Tibial nerve (tissue), 4 donors: ENCODE data around the gene CENPO. TPM values are rescaled to one million over a fixed set of nuclear protein-coding genes. Genes with fewer than 3 reads are reported as not detected.

Experiments
- DNase-seq, 2 donors: peaks; one replicate each; pipeline ENCODE4 v3.0.0-alpha.2; 2019; ENCODE audit warnings: low spot score in 2 of 2
- H3K27ac ChIP-seq, 4 donors: fragments of 200-600 bp; sonication (generic) in 3 of 4; one replicate each; pipeline ENCODE4 v1.5.1; 2017 to 2019; ENCODE audit warnings: mild to moderate bottlenecking in 1 of 4
- H3K27me3 ChIP-seq, 2 donors: fragments of 200-600 bp; sonication (generic) in 1 of 2; one replicate each; pipeline versions ENCODE4 v1.5.1 to v1.6.0; 2017 to 2019
- H3K36me3 ChIP-seq, 3 donors: fragments of 200-600 bp; sonication (generic); one replicate each; pipeline ENCODE4 v1.5.1; 2018 to 2019
- H3K4me1 ChIP-seq, 4 donors: fragments of 200-600 bp; sonication (generic) in 3 of 4; one replicate each; pipeline ENCODE4 v1.5.1; 2017 to 2019
- H3K4me3 ChIP-seq, 4 donors: fragments of 200-600 bp; sonication (generic) in 3 of 4; one replicate each; pipeline ENCODE4 v1.5.1; 2017 to 2019; ENCODE audit warnings: mild to moderate bottlenecking in 1 of 4, moderate library complexity in 1 of 4
- H3K9me3 ChIP-seq, 4 donors: fragments of 200-600 bp; sonication (generic) in 3 of 4; one replicate each; pipeline ENCODE4 v1.5.1; 2017 to 2019
- CTCF ChIP-seq, 5 experiments: fragments of 200-600 bp in 3 of 5; fragments of 450-650 bp in 2 of 5; sonication (generic) in 3 of 5; IDR thresholded peaks; one replicate each; pipeline ENCODE4 v1.5.1; 2016 to 2019; ENCODE audit warnings: antibody characterized with exemption in 5 of 5, mild to moderate bottlenecking in 3 of 5, moderate library complexity in 2 of 5
- EP300 ChIP-seq, 2 donors: sonication (generic); formaldehyde crosslinking; IDR thresholded peaks; one replicate each; pipeline ENCODE4 v1.6.1; 2017; ENCODE audit warnings: antibody characterized with exemption in 2 of 2, mild to moderate bottlenecking in 1 of 2
- POLR2A ChIP-seq, 2 donors: fragments of 450-650 bp; IDR thresholded peaks; one replicate each; pipeline ENCODE4 v1.6.1; 2017; ENCODE audit warnings: antibody characterized with exemption in 2 of 2, mild to moderate bottlenecking in 2 of 2, moderate library complexity in 2 of 2
- WGBS, 2 donors: methylation state at CpG; one replicate each; pipeline ENCODE4 v1.1.5; 2018; 5-methylcytosine and 5-hydroxymethylcytosine counted together
- total RNA-seq, 4 donors: library from RNA; depleted of rRNA; stranded (reverse); fragments of >200 nt; gene quantifications; one replicate each; pipeline ENCODE4 v1.1.0, GENCODE V29; 2016

The CENPO gene
- total RNA-seq, 4 donors from 2014 or later: 2.4 to 3.6 (median 2.7) TPM

- peaks cover 0 to 34% (median 2%) of the 10 kb centered on the region in 3 donors for H3K36me3 ChIP-seq
- WGBS, 2 donors: 74 to 83% methylated on average over 6 of the region's 6 CpGs
- no peak overlapping the region for H3K27ac ChIP-seq
These were observed 73.7 kb downstream of the CENPO start for GRCh38 chr2:24866946-24867345.

GRCh38 chr2:24870440-24870839 lies 77.2 kb downstream of the CENPO start:
- H3K36me3 ChIP-seq: peaks cover 0 to 40% (median 2%) of the 10 kb centered on the region in 3 donors
- no peaks in the 10 kb centered on the region for H3K9me3 ChIP-seq
- H3K4me1 ChIP-seq: peaks cover 8 to 42% (median 29%) of the 10 kb centered on the region in 4 donors
- TF ChIP-seq EP300 (IDR thresholded peaks at IDR 0.05) (no peak), CTCF (IDR thresholded peaks at IDR 0.05) (no peak), POLR2A (IDR thresholded peaks at IDR 0.05) (no peak)
- H3K4me3 ChIP-seq: no peak overlapping the region
- H3K27ac ChIP-seq: peak overlapping the region in 2 of 4 donors; percentile 86 to 89
- no peak for DNase-seq
- no peaks in the 10 kb centered on the region for H3K27me3 ChIP-seq
- 89 to 98% methylated on average over 4 to 5 of the region's 5 CpGs for WGBS, 2 donors

More at GRCh38 chr2:24866946-24867345, 73.7 kb downstream of the CENPO start:
- DNase-seq: no peak
- Histone ChIP-seq H3K9me3 (no peaks in the 10 kb centered on the region), H3K27me3 (no peaks in the 10 kb centered on the region), H3K4me1 (peaks cover 0 to 23% (median 4%) of the 10 kb centered on the region in 4 donors), H3K4me3 (no peak overlapping the region)
- TF ChIP-seq CTCF (IDR thresholded peaks at IDR 0.05) (no peak), EP300 (IDR thresholded peaks at IDR 0.05) (no peak), POLR2A (IDR thresholded peaks at IDR 0.05) (no peak)

GRCh38 chr2:24870891-24871705 lies 77.9 kb downstream of the CENPO start:
- no peak for DNase-seq
- TF ChIP-seq CTCF (IDR thresholded peaks at IDR 0.05): no peak
- TF ChIP-seq POLR2A (IDR thresholded peaks at IDR 0.05): no peak
- TF ChIP-seq EP300 (IDR thresholded peaks at IDR 0.05): no peak
- Histone ChIP-seq H3K27me3 (no peaks in the 10 kb centered on the region), H3K36me3 (peaks cover 0 to 40% (median 2%) of the 10 kb centered on the region in 3 donors), H3K9me3 (no peaks in the 10 kb centered on the region), H3K4me3 (no peak overlapping the region), H3K27ac (peak overlapping the region; percentile 63 to 89 (median 80)), H3K4me1 (peaks cover 8 to 49% (median 33%) of the 10 kb centered on the region in 4 donors)
- WGBS, 2 donors: 74 to 84% methylated on average over 14 to 16 of the region's 16 CpGs

- 53 to 54% methylated on average over 12 of the region's 12 CpGs for WGBS, 2 donors
- no peaks in the 10 kb centered on the region for H3K9me3 ChIP-seq
- H3K27ac ChIP-seq: peak overlapping the region; percentile 63 to 89 (median 80)
- H3K4me3 ChIP-seq: no peak overlapping the region
- no peaks in the 10 kb centered on the region for H3K27me3 ChIP-seq
- DNase-seq: peak; percentile 54 to 56
- H3K4me1 ChIP-seq: peaks cover 8 to 55% (median 33%) of the 10 kb centered on the region in 4 donors
- peaks cover 0 to 40% (median 2%) of the 10 kb centered on the region in 3 donors for H3K36me3 ChIP-seq
- TF ChIP-seq CTCF (IDR thresholded peaks at IDR 0.05): no peak
- no peak for TF ChIP-seq POLR2A (IDR thresholded peaks at IDR 0.05)
- TF ChIP-seq EP300 (IDR thresholded peaks at IDR 0.05): peak; percentile 57 to 75
These were observed 78.7 kb downstream of the CENPO start for GRCh38 chr2:24871852-24872333.

Other genes starting within 250 kb of the CENPO start
- 10 to 100 TPM in 3 of 4 donors, 1 to 10 TPM in 1; 8.4 to 19.7 (median 14.4) TPM for gene PTRHD1, start within 50 bp of the CENPO start, total RNA-seq
- 100 to 1,000 TPM; 145 to 393 (median 207) TPM for gene ADCY3, start 126.8 kb downstream of the CENPO start, total RNA-seq
- 10 to 100 TPM; 12.8 to 23.4 (median 14.0) TPM for gene DNAJC27, start 178.5 kb downstream of the CENPO start, total RNA-seq
- gene EFR3B, start 248.7 kb downstream of the CENPO start, total RNA-seq: 1 to 10 TPM; 5.4 to 7.1 (median 5.7) TPM